ENCODE measurements around the gene CDCA5.

Gene CDCA5

GRCh38 chr11:65083834-65084597, at the start of gene CDCA5, which contains the start of gene ZFPL1:
Gene CDCA5, minus strand, starts transcription at chr11:65084040. Its CDS starts 62 bp downstream, at chr11:65083978.
Gene ZFPL1, plus strand, starts transcription at chr11:65084222. Its CDS starts 477 bp downstream, at chr11:65084699.
- peaks cover 21% of the 10 kb centered on the region for H3K4me1 ChIP-seq (ENCODE audit: control insufficient read depth, insufficient read depth, low read length, unreplicated experiment)
- peaks cover 58% of the 10 kb centered on the region for H3K79me2 ChIP-seq (ENCODE audit: control insufficient read depth, insufficient read depth, low read length, unreplicated experiment)
- H3K4me3 ChIP-seq (ENCODE audit: low read depth, low read length) = peak within 1 kb of the TSS; percentile 97
- no peaks in the 10 kb centered on the region for H3K27me3 ChIP-seq (ENCODE audit: insufficient read depth, low read length)
- peak within 1 kb of the TSS; percentile 87 for H3K27ac ChIP-seq (ENCODE audit: low read depth, low read length)
- peak within 1 kb of the TSS; percentile 92 for H2AFZ ChIP-seq (ENCODE audit: low read length, unreplicated experiment)
- H3K36me3 ChIP-seq (ENCODE audit: insufficient read depth, low read length) = peaks cover 8% of the 10 kb centered on the region; the same call in 1 of the 2 replicates

- H3K27me3 ChIP-seq (ENCODE audit: insufficient read depth, low read length) = no peaks in the 10 kb centered on the region
- peaks cover 3% of the 10 kb centered on the region; the same call in 1 of the 2 replicates for H3K36me3 ChIP-seq (ENCODE audit: insufficient read depth, low read length)
- H3K27ac ChIP-seq (ENCODE audit: low read depth, low read length) = no peak overlapping the region
- peaks cover 29% of the 10 kb centered on the region for H3K79me2 ChIP-seq (ENCODE audit: control insufficient read depth, insufficient read depth, low read length, unreplicated experiment)
- H3K4me3 ChIP-seq (ENCODE audit: low read depth, low read length) = peak overlapping the region; percentile 85
- peaks cover 6% of the 10 kb centered on the region for H3K4me1 ChIP-seq (ENCODE audit: control insufficient read depth, insufficient read depth, low read length, unreplicated experiment)
- no peak overlapping the region for H2AFZ ChIP-seq (ENCODE audit: low read length, unreplicated experiment)
Observed at GRCh38 chr11:65132988-65133700, 49.3 kb upstream of the CDCA5 start.

DNA sequence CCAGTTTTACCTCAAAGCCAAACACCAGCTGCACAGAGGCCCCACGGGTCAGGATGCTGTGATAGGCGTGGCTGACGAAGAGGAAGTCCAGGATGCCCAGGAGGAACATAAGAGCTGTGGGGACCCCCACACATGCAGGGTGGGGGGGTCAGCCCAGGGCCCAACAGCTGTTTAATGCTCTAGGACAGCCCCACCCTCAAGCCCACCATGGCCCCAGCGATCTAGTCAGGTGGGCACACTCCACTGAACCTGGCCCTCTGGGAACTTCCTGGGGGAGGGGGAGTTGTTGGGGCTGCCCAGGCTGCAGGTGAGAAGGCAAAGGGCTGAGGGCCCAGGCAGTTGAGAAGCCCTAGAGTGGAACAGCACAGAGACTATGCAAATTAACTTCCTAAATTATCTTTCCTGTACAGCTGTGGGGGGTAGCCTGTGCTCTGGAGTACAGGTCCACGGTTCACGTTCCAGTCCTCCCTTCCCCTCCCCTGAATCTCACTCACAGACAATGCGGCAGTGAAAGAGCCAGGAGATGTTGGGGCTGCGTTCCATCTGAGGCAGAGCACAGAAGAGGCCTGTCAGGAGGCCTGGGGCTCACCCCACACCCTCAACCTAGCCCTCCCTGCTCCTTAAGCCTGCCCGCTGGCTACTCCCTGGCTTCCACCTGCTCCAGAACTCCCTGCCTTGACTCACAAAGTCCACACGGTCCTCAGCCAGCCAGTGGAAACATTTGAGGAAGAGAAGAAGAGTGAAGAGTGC, 48.6 kb upstream of the CDCA5 start:
- no peaks in the 10 kb centered on the region for H3K27me3 ChIP-seq (ENCODE audit: insufficient read depth, low read length)
- peaks cover 6% of the 10 kb centered on the region for H3K4me1 ChIP-seq (ENCODE audit: control insufficient read depth, insufficient read depth, low read length, unreplicated experiment)
- H2AFZ ChIP-seq (ENCODE audit: low read length, unreplicated experiment) = no peak overlapping the region
- no peak overlapping the region for H3K27ac ChIP-seq (ENCODE audit: low read depth, low read length)
- H3K4me3 ChIP-seq (ENCODE audit: low read depth, low read length) = peak overlapping the region; percentile 85; the same call in 1 of the 2 replicates
- H3K36me3 ChIP-seq (ENCODE audit: insufficient read depth, low read length) = peaks cover 3% of the 10 kb centered on the region; the same call in 1 of the 2 replicates
- H3K79me2 ChIP-seq (ENCODE audit: control insufficient read depth, insufficient read depth, low read length, unreplicated experiment) = peaks cover 29% of the 10 kb centered on the region

- H3K4me1 ChIP-seq (ENCODE audit: control insufficient read depth, insufficient read depth, low read length, unreplicated experiment) = peaks cover 6% of the 10 kb centered on the region
- no peaks in the 10 kb centered on the region for H3K27me3 ChIP-seq (ENCODE audit: insufficient read depth, low read length)
- no peak overlapping the region for H3K27ac ChIP-seq (ENCODE audit: low read depth, low read length)
- peaks cover 3% of the 10 kb centered on the region; the same call in 1 of the 2 replicates for H3K36me3 ChIP-seq (ENCODE audit: insufficient read depth, low read length)
- no peak overlapping the region for H3K4me3 ChIP-seq (ENCODE audit: low read depth, low read length)
- H2AFZ ChIP-seq (ENCODE audit: low read length, unreplicated experiment) = no peak overlapping the region
- peaks cover 29% of the 10 kb centered on the region for H3K79me2 ChIP-seq (ENCODE audit: control insufficient read depth, insufficient read depth, low read length, unreplicated experiment)
Observed at GRCh38 chr11:65131895-65132237, 48.0 kb upstream of the CDCA5 start.

GRCh38 chr11:65131417-65131776, 47.6 kb upstream of the CDCA5 start:
- Histone ChIP-seq H3K27me3 (ENCODE audit: insufficient read depth, low read length) (no peaks in the 10 kb centered on the region), H3K79me2 (ENCODE audit: control insufficient read depth, insufficient read depth, low read length, unreplicated experiment) (peaks cover 29% of the 10 kb centered on the region)

DNA sequence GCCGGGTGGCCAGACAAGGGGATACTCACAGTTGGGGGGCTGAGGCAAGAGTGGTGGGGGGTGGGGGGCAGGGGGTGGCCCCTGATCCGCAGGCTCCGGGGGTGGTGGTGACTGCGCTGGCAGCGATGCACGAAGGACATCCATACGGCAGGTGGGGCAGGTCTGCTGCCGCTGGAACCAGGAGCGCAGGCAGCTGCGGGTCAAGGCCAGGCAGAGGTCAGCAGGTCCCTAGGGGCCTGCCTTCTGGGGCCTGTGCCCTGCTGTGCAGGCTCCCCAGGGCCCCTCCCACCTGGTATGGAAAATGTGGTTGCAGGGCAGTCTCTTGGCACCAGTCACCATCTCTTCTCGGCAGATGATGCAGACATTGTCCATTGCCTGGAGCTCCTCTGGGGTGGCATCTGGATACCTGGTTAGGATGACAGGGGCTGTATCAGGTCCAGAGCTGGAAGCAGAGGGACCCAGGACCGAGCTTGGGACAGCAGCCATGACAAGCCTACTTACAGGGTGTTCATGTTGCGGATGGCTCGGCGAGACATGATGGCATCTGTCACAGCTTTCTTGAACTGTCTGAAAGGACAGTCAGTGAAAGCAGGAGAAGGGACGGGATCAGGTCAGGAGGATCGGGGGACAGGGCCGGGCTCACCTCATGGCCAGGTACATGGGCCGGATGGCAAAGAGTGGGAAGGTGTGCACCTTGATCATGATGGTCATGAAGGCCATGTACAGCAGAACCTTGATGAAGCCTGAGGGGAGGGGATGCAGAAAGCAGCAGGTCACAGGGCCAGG, 47.0 kb upstream of the CDCA5 start:
- H3K27ac ChIP-seq (ENCODE audit: low read depth, low read length) = no peak overlapping the region
- H3K4me1 ChIP-seq (ENCODE audit: control insufficient read depth, insufficient read depth, low read length, unreplicated experiment) = peaks cover 6% of the 10 kb centered on the region
- no peak overlapping the region for H3K4me3 ChIP-seq (ENCODE audit: low read depth, low read length)
- no peaks in the 10 kb centered on the region for H3K27me3 ChIP-seq (ENCODE audit: insufficient read depth, low read length)
- peaks cover 29% of the 10 kb centered on the region for H3K79me2 ChIP-seq (ENCODE audit: control insufficient read depth, insufficient read depth, low read length, unreplicated experiment)
- H3K36me3 ChIP-seq (ENCODE audit: insufficient read depth, low read length) = peaks cover 3% of the 10 kb centered on the region; the same call in 1 of the 2 replicates
- no peak overlapping the region for H2AFZ ChIP-seq (ENCODE audit: low read length, unreplicated experiment)

More at GRCh38 chr11:65131417-65131776, 47.6 kb upstream of the CDCA5 start:
- H3K27ac ChIP-seq (ENCODE audit: low read depth, low read length) = no peak overlapping the region
- peaks cover 3% of the 10 kb centered on the region; the same call in 1 of the 2 replicates for H3K36me3 ChIP-seq (ENCODE audit: insufficient read depth, low read length)
- H3K4me3 ChIP-seq (ENCODE audit: low read depth, low read length) = no peak overlapping the region
- H2AFZ ChIP-seq (ENCODE audit: low read length, unreplicated experiment) = no peak overlapping the region
- peaks cover 6% of the 10 kb centered on the region for H3K4me1 ChIP-seq (ENCODE audit: control insufficient read depth, insufficient read depth, low read length, unreplicated experiment)

DNA sequence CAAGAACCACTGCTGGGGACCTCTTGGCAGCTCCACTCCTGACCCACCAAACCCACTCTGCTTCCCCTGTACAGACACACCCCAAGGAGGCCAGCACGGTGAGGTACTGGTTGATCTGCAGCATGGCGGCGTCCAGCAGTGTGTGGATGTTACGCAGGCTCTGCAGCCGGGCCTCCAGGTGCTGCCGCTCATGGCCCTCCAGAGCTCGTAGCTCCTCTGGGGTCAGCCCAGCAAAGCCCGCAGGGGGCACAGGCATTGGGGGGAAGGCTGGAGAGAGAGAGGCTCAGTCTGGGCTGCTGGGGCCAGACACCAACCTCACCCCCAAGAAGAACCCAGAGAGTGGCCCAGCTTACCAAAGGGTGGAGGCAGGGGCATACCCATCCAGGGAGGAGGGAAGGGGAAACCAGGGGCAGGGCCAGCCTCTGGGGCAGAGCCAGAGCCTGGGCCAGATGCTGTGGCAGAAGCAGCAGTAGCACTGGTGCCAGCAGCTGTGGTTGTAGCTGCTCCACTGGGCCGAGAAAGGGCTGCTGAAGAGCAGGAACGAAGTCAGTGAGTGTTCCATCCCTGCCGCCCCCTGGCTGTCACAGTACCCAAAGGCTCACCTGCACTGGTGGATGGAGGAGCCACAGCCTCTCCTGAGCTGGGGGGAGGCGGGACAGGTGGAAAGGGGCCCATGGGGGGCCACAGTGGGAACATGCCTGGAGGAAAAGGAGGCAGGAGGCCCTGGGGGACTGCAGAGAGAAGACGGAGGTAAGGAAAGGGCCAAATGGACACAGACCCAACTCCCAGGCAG, 46.0 kb upstream of the CDCA5 start:
- Histone ChIP-seq H3K4me1 (ENCODE audit: control insufficient read depth, insufficient read depth, low read length, unreplicated experiment) (peaks cover 6% of the 10 kb centered on the region), H3K79me2 (ENCODE audit: control insufficient read depth, insufficient read depth, low read length, unreplicated experiment) (peaks cover 26% of the 10 kb centered on the region), H3K36me3 (ENCODE audit: insufficient read depth, low read length) (peaks cover 3% of the 10 kb centered on the region; the same call in 1 of the 2 replicates), H3K27me3 (ENCODE audit: insufficient read depth, low read length) (no peaks in the 10 kb centered on the region), H3K4me3 (ENCODE audit: low read depth, low read length) (no peak overlapping the region), H3K27ac (ENCODE audit: low read depth, low read length) (no peak overlapping the region), H2AFZ (ENCODE audit: low read length, unreplicated experiment) (no peak overlapping the region)

DNA sequence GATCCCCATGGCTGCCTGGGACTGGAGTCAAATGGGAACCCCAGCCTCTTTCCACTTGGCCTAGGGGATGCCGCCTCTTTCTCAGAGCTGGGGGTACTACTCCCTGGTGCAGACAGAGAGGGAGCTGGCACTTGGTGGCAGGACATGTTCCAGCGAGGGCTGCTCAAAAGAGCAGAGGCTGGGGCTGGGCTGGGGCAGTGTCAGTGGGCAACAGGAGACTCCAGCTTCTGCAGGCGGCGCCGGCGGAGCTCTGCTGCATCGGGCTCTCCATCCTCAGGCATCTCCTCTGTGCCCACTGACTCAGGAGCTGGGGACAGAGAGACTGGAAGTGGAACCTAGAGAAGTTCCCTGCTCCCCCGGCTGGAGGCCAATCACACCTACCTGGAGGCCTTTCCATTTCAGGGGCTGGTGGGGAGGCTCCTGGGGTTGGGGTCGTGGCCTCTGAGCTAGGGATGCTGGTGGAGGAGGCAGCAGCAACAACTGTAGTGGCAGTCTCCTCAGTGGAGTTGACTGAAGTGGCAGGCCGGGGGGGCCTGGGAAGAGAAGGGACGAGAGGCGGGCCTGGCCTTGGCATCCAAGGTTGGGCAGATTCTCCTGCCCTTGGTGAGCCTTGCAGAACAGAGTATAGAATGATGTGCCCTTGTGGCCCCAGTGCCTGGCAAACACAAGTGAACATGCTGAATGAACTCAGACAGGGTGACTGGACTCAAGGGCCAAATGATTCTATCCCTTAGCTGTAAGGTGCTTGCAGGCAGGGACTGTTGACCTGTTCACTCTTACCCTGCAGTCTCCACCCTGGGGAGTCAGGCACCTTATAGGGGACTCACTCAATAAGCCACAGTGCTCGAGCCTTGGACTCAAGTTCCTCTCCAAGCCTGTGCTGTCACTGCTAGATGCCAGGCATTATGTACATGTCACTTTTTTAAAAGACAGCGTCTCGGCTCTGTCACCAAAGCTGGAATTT, 44.6 kb upstream of the CDCA5 start:
- H3K36me3 ChIP-seq (ENCODE audit: insufficient read depth, low read length) = peaks cover 6% of the 10 kb centered on the region; the same call in 1 of the 2 replicates
- H3K79me2 ChIP-seq (ENCODE audit: control insufficient read depth, insufficient read depth, low read length, unreplicated experiment) = peaks cover 30% of the 10 kb centered on the region
- H3K27ac ChIP-seq (ENCODE audit: low read depth, low read length) = no peak overlapping the region
- H3K4me3 ChIP-seq (ENCODE audit: low read depth, low read length) = no peak overlapping the region
- H3K27me3 ChIP-seq (ENCODE audit: insufficient read depth, low read length) = no peaks in the 10 kb centered on the region
- no peak overlapping the region for H2AFZ ChIP-seq (ENCODE audit: low read length, unreplicated experiment)
- H3K4me1 ChIP-seq (ENCODE audit: control insufficient read depth, insufficient read depth, low read length, unreplicated experiment) = peaks cover 6% of the 10 kb centered on the region

Data from ACC112 (cell line).